ENCODE results near the gene TMPRSS12.
A peak's percentile ranks its signal among the peaks of the same experiment; 100 is the strongest.
"Not testable (repeated sequence)": the region's sequence is repeated elsewhere in the genome, so short reads cannot be mapped to it uniquely, and the experiment has no call there.

The TMPRSS12 gene

DNA sequence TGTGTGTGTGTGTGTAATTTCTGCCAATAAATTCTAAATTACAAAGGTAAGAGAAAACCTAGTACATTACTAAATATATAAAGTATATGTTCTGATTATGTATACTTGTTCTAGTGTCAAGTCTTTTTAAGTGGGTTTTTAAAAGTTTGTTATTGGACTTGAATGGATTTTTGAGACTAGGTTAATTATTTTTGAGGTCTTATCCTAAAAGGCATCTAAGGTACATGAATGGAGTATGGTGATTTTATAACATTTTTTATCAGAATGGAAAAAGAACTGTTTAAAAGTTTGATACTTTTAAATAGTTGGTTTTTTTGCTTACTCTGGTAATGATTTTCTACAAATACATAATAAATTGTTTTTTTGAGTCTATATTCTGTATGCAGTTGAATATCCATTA is 22.5 kb upstream of the TMPRSS12 start:
- Histone ChIP-seq H3K4me1 (ENCODE audit: insufficient read depth, poor library complexity, severe bottlenecking) (peaks cover 2% of the 10 kb centered on the region), H3K27me3 (ENCODE audit: insufficient read depth, poor library complexity, severe bottlenecking) (no peaks in the 10 kb centered on the region), H3K27ac (ENCODE audit: poor library complexity, severe bottlenecking) (no peak overlapping the region), H3K4me3 (ENCODE audit: severe bottlenecking) (no peak overlapping the region), H3K36me3 (ENCODE audit: low read depth) (peaks cover 40% of the 10 kb centered on the region), H3K9me3 (ENCODE audit: severe bottlenecking) (no peaks in the 10 kb centered on the region)
- TF ChIP-seq, protein P1, sequence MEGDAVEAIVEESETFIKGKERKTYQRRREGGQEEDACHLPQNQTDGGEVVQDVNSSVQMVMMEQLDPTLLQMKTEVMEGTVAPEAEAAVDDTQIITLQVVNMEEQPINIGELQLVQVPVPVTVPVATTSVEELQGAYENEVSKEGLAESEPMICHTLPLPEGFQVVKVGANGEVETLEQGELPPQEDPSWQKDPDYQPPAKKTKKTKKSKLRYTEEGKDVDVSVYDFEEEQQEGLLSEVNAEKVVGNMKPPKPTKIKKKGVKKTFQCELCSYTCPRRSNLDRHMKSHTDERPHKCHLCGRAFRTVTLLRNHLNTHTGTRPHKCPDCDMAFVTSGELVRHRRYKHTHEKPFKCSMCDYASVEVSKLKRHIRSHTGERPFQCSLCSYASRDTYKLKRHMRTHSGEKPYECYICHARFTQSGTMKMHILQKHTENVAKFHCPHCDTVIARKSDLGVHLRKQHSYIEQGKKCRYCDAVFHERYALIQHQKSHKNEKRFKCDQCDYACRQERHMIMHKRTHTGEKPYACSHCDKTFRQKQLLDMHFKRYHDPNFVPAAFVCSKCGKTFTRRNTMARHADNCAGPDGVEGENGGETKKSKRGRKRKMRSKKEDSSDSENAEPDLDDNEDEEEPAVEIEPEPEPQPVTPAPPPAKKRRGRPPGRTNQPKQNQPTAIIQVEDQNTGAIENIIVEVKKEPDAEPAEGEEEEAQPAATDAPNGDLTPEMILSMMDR (IDR thresholded peaks at IDR 0.05; ENCODE audit: poor library complexity, severe bottlenecking), result no peak
- ATAC-seq (ENCODE audit: low read depth) (no peak), DNase-seq (ENCODE audit: low spot score) (no peak)

DNA sequence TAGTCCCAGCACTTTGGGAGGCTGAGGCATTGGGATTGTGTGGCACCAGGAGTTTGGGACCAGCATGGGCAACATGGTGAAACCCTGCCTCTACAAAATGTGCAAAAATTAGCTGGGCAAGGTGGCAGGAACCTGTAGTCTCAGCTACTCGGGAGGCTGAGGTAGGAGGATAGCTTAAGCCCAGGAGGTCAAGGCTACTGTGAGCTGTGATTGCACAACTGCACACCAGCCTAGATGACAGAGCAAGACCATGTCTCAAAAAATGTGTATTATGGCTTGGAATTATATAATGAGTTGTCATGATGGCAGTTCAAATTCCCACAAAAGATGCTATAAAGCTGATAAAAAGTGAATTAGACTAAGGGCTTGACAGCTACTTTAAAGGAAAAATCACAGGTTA is 20.6 kb upstream of the TMPRSS12 start:
- DNase-seq (ENCODE audit: low spot score), result no peak
- no peaks in the 10 kb centered on the region for H3K27me3 ChIP-seq (ENCODE audit: insufficient read depth, poor library complexity, severe bottlenecking)
- no peaks in the 10 kb centered on the region for H3K9me3 ChIP-seq (ENCODE audit: severe bottlenecking)
- TF ChIP-seq, protein P1 (IDR thresholded peaks at IDR 0.05; ENCODE audit: poor library complexity, severe bottlenecking), result no peak
- H3K4me3 ChIP-seq (ENCODE audit: severe bottlenecking), result no peak overlapping the region
- peaks cover 22% of the 10 kb centered on the region for H3K36me3 ChIP-seq (ENCODE audit: low read depth)
- no peak overlapping the region for H3K27ac ChIP-seq (ENCODE audit: poor library complexity, severe bottlenecking)
- peaks cover 3% of the 10 kb centered on the region for H3K4me1 ChIP-seq (ENCODE audit: insufficient read depth, poor library complexity, severe bottlenecking)
- ATAC-seq (ENCODE audit: low read depth), result no peak

DNA sequence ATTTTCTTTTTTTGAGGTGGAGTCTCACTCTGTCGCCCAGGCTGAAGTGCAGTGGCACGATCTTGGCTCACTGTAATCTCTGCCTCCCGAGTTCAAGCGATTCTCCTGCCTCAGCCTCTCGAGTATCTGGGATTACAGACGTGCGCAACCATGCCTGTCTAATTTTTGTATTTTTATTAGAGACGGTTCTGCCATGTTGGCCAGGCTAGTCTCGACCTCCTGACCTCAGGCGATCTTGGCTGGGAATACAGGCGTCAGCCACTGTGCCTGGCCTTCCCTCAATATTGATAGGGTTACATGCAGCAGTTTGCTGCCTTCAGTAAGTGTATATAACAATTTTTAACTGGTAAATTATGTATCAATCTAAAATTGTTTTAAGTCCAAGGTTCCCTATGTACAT is 19.0 kb upstream of the TMPRSS12 start:
- not testable (repeated sequence) for H3K27me3 ChIP-seq (ENCODE audit: insufficient read depth, poor library complexity, severe bottlenecking); H3K27ac ChIP-seq (ENCODE audit: poor library complexity, severe bottlenecking); DNase-seq (ENCODE audit: low spot score); ATAC-seq (ENCODE audit: low read depth); H3K4me3 ChIP-seq (ENCODE audit: severe bottlenecking); H3K4me1 ChIP-seq (ENCODE audit: insufficient read depth, poor library complexity, severe bottlenecking); H3K9me3 ChIP-seq (ENCODE audit: severe bottlenecking); H3K36me3 ChIP-seq (ENCODE audit: low read depth)

DNA sequence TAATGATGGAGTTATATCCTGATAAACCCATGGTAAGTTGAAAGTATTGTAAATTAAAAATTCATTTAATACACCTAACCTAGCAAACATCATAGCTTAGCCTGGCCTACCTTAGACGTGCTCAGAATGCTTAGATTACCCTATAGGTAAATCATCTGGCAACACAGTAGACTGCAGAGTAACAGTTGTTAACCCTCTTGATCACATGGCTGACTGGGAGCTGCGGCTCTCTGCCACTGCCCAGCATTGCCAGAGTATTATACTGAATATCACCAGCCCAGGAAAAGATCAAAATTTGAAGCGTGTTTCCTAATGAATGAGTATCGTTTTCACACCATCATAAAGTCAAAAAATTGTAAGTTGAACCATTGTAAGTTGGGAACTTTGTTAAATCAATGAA is 17.8 kb upstream of the TMPRSS12 start:
- ATAC-seq (ENCODE audit: low read depth) (0 out of 3 replicates have a peak, but pooled peaks have one; percentile 27), DNase-seq (ENCODE audit: low spot score) (no peak)
- H3K4me1 ChIP-seq (ENCODE audit: insufficient read depth, poor library complexity, severe bottlenecking), result peaks cover 3% of the 10 kb centered on the region
- no peaks in the 10 kb centered on the region for H3K27me3 ChIP-seq (ENCODE audit: insufficient read depth, poor library complexity, severe bottlenecking)
- H3K27ac ChIP-seq (ENCODE audit: poor library complexity, severe bottlenecking), result no peak overlapping the region
- H3K36me3 ChIP-seq (ENCODE audit: low read depth), result peaks cover 4% of the 10 kb centered on the region
- H3K9me3 ChIP-seq (ENCODE audit: severe bottlenecking), result no peaks in the 10 kb centered on the region
- TF ChIP-seq, protein P1 (IDR thresholded peaks at IDR 0.05; ENCODE audit: poor library complexity, severe bottlenecking), result no peak
- no peak overlapping the region for H3K4me3 ChIP-seq (ENCODE audit: severe bottlenecking)

DNA sequence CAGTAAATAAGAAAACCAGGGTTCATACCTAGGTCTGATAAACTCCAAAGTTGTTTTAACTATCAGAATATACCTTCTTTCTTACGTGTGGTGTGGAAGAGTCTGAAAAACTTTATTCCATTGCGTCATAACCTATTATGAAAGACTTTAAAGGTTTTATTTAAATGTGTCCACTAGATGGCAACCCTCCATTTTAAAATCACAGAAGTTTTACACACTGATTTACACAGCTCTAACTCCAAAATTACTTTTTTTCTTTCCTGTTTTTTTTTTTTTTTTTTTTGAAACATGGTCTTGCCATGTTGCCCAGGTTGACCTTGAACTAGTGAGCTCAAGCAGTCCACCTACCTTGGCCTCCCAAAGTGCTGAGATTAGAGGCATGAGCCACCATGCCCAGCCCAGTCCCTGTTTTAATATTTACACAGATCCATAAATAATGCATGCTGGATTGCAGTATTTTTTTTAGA is 17.3 kb upstream of the TMPRSS12 start:
- DNase-seq (ENCODE audit: low spot score) (no peak), ATAC-seq (ENCODE audit: low read depth) (peak; percentile 61)
- Histone ChIP-seq H3K9me3 (ENCODE audit: severe bottlenecking) (no peaks in the 10 kb centered on the region), H3K27ac (ENCODE audit: poor library complexity, severe bottlenecking) (no peak overlapping the region), H3K36me3 (ENCODE audit: low read depth) (no peaks in the 10 kb centered on the region), H3K27me3 (ENCODE audit: insufficient read depth, poor library complexity, severe bottlenecking) (no peaks in the 10 kb centered on the region), H3K4me3 (ENCODE audit: severe bottlenecking) (no peak overlapping the region), H3K4me1 (ENCODE audit: insufficient read depth, poor library complexity, severe bottlenecking) (peaks cover 3% of the 10 kb centered on the region)
- TF ChIP-seq, protein P1 (IDR thresholded peaks at IDR 0.05; ENCODE audit: poor library complexity, severe bottlenecking), result peak; percentile 76
